Sigmoid colon (tissue), 4 donors: ENCODE data around the gene LCT.

Source experiments
- CTCF ChIP-seq, 4 experiments: fragments of 450-650 bp in 3 of 4; fragments of 200-600 bp in 1 of 4; IDR thresholded peaks; one replicate each; pipeline ENCODE4 v1.5.1; 2016 to 2019; ENCODE audit warnings: antibody characterized with exemption in 4 of 4, mild to moderate bottlenecking in 3 of 4, moderate library complexity in 2 of 4
- EP300 ChIP-seq, 4 donors: sonication (generic); formaldehyde crosslinking; IDR thresholded peaks; one replicate each; pipeline ENCODE4 v1.6.1; 2017; ENCODE audit warnings: antibody characterized with exemption in 4 of 4
- POLR2A ChIP-seq, 2 donors: fragments of 450-650 bp; IDR thresholded peaks; one replicate each; pipeline ENCODE4 v1.6.1; 2016; ENCODE audit warnings: antibody characterized with exemption in 2 of 2, mild to moderate bottlenecking in 2 of 2, moderate library complexity in 2 of 2
- POLR2AphosphoS5 ChIP-seq, 4 donors: sonication (generic); formaldehyde crosslinking; IDR thresholded peaks; one replicate each; pipeline ENCODE4 v1.6.1; 2017; ENCODE audit warnings: antibody characterized with exemption in 4 of 4

DNA sequence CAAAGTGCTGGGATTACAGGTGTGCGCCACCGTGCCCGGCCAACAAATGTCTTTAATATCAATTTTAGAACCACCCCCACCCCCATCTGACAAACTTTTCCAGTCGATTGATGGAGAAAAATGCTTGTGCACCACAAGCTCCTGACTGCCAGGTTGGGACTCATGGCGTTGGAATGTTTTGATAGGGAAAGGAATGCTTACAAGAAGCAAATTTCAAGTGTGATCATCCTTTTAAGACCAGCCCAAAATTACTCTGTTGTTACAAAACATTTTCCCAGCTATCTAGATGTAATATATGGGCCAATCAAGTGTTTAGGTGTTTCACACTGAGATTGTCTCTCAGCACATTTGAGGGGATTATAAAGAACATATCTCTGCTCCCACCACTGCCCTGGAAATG, 50.2 kb downstream of the LCT start:
- TF ChIP-seq CTCF (IDR thresholded peaks at IDR 0.05) (no peak), POLR2AphosphoS5 (IDR thresholded peaks at IDR 0.05) (no peak), POLR2A (IDR thresholded peaks at IDR 0.05) (no peak), EP300 (IDR thresholded peaks at IDR 0.05) (no peak)
